ENCODE results near the gene CEMP1. TPM values are rescaled to one million over a fixed set of nuclear protein-coding genes. Genes with fewer than 3 reads are reported as not detected.

CEMP1 gene
- total and polyA plus RNA-seq, 2 experiments from 2014 or later = 0.31 to 7.5 TPM

MicroRNAs within 50 kb of the gene (microRNA counts, 767-probe panel; counts per million panel counts)
- microRNA hsa-miR-3178 = not detected

Small RNA genes within 50 kb of the gene (microRNA-seq; reads per million reads assigned to microRNA genes)
- not detected for gene MIR3178

Small RNA genes within 50 kb of the gene (small RNA-seq; reads per million reads assigned to genes)
- gene AC093525.1 (ENCODE audit: low replicate concordance) (not detected), gene MIR3178 (ENCODE audit: low replicate concordance) (not detected)

Other genes with a start within 250 kb of the CEMP1 start
- 3.2 and 4.1 TPM in 2 replicates for gene ABCA3, start 190.7 kb downstream of the CEMP1 start, total RNA-seq (2014; rRNA removed; shearing (Covaris generic))
- gene ABCA3, start 190.7 kb downstream of the CEMP1 start, polyA plus RNA-seq (2016; fragmentation: Nextera tagmentation; extraction: Ambion mirVana) = 1.8 and 3.0 TPM in 2 replicates
- gene CCNF, start 102.0 kb downstream of the CEMP1 start, total RNA-seq (2014; rRNA removed; shearing (Covaris generic)) = 53.0 and 54.2 TPM in 2 replicates
- gene CCNF, start 102.0 kb downstream of the CEMP1 start, polyA plus RNA-seq (2016; fragmentation: Nextera tagmentation; extraction: Ambion mirVana) = 21.2 and 24.5 TPM in 2 replicates
- gene TEDC2, start 71.3 kb downstream of the CEMP1 start, total RNA-seq (2014; rRNA removed; shearing (Covaris generic)) = 86.5 and 98.9 TPM in 2 replicates
- gene TEDC2, start 71.3 kb downstream of the CEMP1 start, polyA plus RNA-seq (2016; fragmentation: Nextera tagmentation; extraction: Ambion mirVana) = 50.2 and 50.6 TPM in 2 replicates
- 1.7 and 3.0 TPM in 2 replicates for gene NTN3, start 60.1 kb downstream of the CEMP1 start, total RNA-seq (2014; rRNA removed; shearing (Covaris generic))
- 0.10 TPM in 1 of 2 replicates, not detected in the other for gene NTN3, start 60.1 kb downstream of the CEMP1 start, polyA plus RNA-seq (2016; fragmentation: Nextera tagmentation; extraction: Ambion mirVana)
- gene TBC1D24, start 56.3 kb downstream of the CEMP1 start, total RNA-seq (2014; rRNA removed; shearing (Covaris generic)) = 19.3 and 21.0 TPM in 2 replicates
- 5.4 and 6.1 TPM in 2 replicates for gene TBC1D24, start 56.3 kb downstream of the CEMP1 start, polyA plus RNA-seq (2016; fragmentation: Nextera tagmentation; extraction: Ambion mirVana)
- 98.2 and 109 TPM in 2 replicates for gene ATP6V0C, start 17.5 kb downstream of the CEMP1 start, total RNA-seq (2014; rRNA removed; shearing (Covaris generic))
- gene ATP6V0C, start 17.5 kb downstream of the CEMP1 start, polyA plus RNA-seq (2016; fragmentation: Nextera tagmentation; extraction: Ambion mirVana) = 154 and 162 TPM in 2 replicates
- gene AMDHD2, start 11.0 kb downstream of the CEMP1 start, total RNA-seq (2014; rRNA removed; shearing (Covaris generic)) = 62.1 and 68.1 TPM in 2 replicates
- 12.2 and 20.2 TPM in 2 replicates for gene AMDHD2, start 11.0 kb downstream of the CEMP1 start, polyA plus RNA-seq (2016; fragmentation: Nextera tagmentation; extraction: Ambion mirVana)
- gene PDPK1, start 6.6 kb upstream of the CEMP1 start, total RNA-seq (2014; rRNA removed; shearing (Covaris generic)) = 24.9 and 25.8 TPM in 2 replicates
- gene PDPK1, start 6.6 kb upstream of the CEMP1 start, polyA plus RNA-seq (2016; fragmentation: Nextera tagmentation; extraction: Ambion mirVana) = 13.1 and 19.3 TPM in 2 replicates
- 26.1 and 31.8 TPM in 2 replicates for gene KCTD5, start 151.1 kb upstream of the CEMP1 start, total RNA-seq (2014; rRNA removed; shearing (Covaris generic))
- gene KCTD5, start 151.1 kb upstream of the CEMP1 start, polyA plus RNA-seq (2016; fragmentation: Nextera tagmentation; extraction: Ambion mirVana) = 18.5 and 19.7 TPM in 2 replicates
- 0.85 and 1.6 TPM in 2 replicates for gene PRSS27, start 188.8 kb upstream of the CEMP1 start, total RNA-seq (2014; rRNA removed; shearing (Covaris generic))
- gene PRSS27, start 188.8 kb upstream of the CEMP1 start, polyA plus RNA-seq (2016; fragmentation: Nextera tagmentation; extraction: Ambion mirVana) = 0.73 and 1.1 TPM in 2 replicates
- 253 and 308 TPM in 2 replicates for gene SRRM2, start 221.2 kb upstream of the CEMP1 start, total RNA-seq (2014; rRNA removed; shearing (Covaris generic))
- gene SRRM2, start 221.2 kb upstream of the CEMP1 start, polyA plus RNA-seq (2016; fragmentation: Nextera tagmentation; extraction: Ambion mirVana) = 893 and 928 TPM in 2 replicates
- gene ELOB, start 245.9 kb upstream of the CEMP1 start, total RNA-seq (2014; rRNA removed; shearing (Covaris generic)) = 278 and 696 TPM in 2 replicates
- gene ELOB, start 245.9 kb upstream of the CEMP1 start, polyA plus RNA-seq (2016; fragmentation: Nextera tagmentation; extraction: Ambion mirVana) = 756 and 851 TPM in 2 replicates

All from GM23338 (cell line).